GM18858 (cell line): Measurements from ENCODE around the gene DTYMK.
"Not testable (repeated sequence)": the region's sequence is repeated elsewhere in the genome, so short reads cannot be mapped to it uniquely, and the experiment has no call there.

ENCODE experiments used
- ATAC-seq: cut with Tn5 transposase; IDR thresholded peaks from one replicate; pipeline ENCODE4 v1.9.1; 2021; ENCODE audit not compliant: unreplicated experiment

The DTYMK gene

DNA sequence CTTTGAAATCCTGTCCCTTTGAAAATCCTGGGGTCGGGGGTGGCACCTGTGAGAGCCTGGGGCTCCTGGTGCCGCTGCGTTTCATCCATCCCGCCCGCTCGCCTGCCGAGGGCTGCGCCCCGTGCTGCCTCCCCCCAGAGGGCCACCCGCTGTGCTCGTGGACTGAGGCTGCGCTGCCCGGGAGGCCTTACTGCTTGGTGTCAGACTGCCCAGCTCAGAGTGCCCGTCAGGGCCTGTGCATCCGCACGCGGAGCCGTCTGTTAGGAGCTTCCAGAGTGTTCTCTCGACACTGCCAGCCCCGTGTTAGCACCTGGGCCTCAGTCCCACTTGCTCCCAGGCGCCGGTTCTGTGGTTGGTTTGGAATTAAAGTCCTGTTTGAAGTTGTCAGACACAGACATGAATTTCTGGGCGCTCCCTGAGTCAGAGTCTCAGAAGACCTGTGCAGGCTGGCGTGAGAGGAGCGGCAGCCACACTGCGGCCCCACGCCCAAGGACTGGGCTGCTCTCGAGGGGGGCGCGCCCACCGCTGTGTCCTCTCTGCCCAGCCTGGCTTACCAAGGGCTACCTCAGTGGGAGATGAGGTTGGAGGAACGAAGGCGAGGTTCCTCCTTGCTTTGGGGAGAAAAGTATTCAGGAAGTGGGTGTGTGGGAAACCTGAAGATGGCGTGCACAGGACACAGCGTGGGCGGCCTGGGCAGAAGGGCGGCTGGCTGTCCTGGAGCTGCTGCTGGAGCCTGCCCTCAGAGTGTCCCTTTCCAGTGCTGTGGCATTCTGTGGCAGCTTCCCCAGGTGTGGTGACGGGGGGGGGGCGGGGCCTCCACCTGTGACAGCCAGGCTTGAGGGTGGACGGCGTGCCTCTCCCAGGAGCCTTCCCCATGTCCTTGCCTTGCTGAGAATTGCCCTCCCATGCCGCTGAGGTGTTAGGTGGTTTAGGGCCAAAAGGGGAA lies 14.1 kb downstream of the DTYMK start:
- ATAC-seq = no peak

DNA sequence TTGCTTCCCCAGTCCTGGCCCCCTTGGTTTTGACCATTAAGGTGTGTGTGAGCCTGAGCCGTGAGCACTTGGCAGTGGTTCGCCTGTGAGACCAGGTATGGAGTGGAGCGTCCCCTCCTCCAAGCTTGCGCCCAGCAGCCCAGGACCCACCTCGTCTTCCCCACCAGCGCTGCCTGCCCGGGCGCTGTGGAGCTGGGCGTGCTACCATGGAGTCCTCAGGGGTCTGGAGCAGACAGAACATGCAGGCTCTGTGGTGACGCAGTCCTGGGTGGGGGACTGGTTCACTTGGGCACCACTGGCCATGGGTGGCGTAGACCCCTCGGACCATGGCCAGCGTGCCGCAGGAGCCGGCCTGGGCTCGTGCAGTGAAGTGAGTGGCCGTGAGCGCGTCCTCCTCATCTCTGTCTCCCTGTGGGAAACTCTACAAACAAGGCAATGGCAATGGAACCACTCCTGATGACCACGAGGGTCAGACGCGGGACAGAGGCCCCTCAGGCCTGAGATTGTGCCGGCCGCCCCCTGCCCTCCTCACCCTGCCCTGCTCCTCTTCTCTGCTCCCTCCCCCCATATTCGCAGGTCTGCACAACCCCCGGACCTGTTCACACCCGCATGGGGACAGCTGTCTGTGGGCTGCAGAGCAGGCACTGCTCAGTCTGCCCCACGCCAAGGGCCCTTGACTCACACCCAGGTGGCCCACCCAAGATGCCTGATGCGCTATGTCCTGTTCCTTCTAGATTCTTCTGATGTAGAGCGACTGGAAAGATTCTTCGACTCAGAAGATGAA lies 15.0 kb downstream of the DTYMK start:
- no peak for ATAC-seq

DNA sequence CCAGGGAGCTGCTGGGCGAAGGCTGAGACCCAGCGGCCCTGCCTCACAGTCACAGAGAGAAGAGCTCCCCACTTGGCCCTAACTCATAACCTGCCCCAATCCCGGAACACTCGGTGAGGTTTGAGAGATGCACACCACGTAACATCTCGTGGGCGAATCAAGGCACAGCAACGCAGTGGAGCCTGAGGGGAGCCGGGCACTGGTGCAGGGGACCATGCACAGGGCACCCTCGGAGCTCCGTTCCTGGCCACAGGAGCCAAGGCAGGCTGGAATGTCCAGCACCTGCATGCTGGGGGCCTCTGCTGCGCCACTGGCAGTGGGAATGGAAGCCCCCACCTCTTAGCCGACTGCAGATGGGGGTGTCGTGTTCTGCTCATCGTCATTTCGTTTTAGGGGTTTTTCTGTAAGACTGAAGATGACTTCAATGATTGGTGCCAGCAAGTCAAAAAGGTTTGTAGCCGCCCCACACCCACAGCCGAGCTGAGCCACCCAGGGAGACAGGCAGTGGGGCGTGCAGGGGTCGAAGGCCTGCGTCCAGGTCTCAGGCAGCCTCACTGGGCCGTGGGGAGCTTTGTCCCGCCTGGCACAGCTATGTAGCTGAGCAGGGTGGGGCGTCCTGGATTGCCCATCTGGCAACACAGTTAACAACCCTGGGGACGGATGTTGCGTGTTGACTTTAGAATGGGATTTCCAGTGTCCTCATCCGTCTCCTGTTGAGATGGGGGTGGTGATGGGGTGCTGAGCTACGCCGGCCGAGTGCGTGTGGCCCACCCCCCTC lies 16.1 kb downstream of the DTYMK start:
- no peak for ATAC-seq

DNA sequence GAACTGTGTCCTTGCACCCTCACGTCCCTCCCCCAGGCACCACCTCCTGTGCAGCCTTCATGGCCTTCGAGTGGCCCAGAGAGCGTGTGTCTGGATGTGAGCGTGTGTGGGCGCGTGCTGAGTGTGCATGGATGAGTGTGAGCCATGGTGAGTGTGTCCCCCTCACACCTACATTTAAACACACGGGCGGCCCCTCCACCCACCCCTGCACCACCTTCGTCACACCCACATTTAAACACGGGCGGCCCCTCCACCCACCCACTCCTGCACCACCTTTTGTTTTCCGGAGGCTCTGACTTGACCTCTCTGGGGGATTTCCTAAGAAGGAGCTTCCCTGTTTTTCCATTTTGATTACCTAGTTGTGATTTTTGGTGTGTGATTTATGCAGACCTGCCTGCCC lies 17.8 kb downstream of the DTYMK start:
- ATAC-seq = no peak

DNA sequence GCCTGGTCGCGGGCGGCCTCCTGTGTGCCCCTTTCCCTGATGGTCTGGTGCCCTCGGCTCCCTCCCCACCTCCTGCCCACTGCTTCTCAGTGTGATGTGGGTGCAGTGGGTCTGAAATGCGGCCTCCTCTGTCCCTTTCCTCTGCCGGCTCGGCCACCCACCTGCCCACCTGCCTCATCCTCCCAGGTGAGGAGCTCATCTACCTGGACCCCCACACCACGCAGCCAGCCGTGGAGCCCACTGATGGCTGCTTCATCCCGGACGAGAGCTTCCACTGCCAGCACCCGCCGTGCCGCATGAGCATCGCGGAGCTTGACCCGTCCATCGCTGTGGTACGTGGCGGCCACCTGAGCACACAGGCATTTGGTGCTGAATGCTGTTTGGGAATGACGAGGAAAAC lies 18.3 kb downstream of the DTYMK start:
- ATAC-seq = no peak

DNA sequence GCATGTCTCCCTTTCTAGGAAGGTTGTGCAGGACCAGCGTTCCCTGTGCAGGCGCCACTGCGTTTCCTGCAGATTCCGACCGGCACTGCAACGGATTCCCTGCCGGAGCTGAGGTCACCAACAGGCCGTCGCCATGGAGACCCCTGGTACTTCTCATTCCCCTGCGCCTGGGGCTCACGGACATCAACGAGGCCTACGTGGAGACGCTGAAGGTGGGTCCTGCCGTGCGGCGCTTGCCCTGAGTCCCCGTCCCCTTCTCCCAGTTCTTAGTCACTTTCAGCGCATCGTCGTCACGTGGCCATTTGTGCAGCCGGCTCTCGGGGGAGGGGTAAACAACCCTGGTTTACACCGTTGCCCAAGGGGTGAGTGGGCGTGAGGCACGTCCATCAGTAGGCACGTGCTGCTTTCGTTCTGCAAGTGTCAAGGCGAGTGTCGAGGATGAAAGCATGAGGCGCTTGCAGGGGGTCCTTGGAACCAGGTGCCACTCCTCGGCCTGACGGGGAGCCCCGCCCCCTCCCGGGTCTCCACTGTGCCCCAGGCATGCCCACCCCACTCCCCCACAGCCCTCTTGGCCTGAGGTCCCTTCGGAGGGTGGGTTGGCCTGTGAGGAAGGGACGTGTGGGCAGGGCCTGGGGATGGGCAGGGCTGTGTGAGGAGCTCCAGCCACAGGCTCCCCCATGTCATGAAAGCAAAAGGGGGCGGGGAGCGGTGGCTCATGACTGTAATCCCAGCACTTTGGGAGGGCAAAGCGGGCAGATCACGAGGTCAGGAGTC lies 19.8 kb downstream of the DTYMK start:
- ATAC-seq = no peak

DNA sequence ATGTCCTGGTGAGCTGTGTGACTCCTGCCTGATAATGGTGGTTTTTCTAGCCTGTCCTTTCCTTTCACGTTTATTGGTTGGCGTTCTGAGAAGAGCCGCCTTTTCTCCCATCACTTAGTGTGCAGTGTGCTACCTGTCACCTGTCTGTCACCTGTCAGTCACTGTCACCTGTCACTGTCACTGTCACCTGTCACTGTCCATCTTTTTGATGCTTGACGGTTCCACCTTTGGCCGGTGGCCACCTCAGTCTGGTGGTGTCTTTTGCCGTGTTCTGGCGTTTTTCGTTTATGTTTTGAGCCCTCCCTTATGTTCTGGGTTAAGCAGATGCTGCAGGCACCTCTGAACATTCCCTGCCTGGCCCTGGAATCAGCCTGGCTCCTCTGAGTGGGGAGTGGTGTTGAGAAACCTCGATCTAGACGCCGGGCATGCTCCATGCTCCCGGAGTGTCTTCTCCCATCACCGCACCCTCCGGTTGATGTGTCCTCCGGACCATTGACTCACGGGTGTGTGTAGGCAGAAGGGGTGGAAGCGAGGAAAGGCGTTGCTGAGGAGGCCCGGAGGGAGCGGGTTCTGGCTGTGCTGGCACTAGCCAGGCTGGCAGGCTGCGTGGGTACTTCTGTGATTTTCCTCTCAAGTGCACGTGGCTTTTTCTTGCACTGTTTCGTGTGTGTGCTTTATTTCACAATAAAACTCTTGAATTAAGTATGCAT lies 20.7 kb downstream of the DTYMK start:
- no peak for ATAC-seq

DNA sequence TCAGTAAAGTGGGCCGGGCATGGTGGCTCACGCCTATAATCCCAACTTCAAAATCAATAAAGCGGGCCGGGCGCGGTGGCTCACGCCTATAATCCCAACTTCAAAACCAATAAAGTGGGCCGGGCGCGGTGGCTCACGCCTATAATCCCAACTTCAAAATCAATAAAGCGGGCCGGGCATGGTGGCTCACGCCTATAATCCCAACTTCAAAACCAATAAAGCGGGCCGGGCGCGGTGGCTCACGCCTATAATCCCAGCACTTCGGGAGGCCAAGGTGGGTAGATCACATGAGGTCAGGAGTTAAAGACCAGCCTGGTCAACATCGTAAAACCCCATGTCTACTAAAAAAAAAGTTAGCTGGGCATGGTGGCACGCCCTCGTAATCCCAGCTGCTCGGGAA lies 23.9 kb downstream of the DTYMK start:
- ATAC-seq = not testable (repeated sequence)

DNA sequence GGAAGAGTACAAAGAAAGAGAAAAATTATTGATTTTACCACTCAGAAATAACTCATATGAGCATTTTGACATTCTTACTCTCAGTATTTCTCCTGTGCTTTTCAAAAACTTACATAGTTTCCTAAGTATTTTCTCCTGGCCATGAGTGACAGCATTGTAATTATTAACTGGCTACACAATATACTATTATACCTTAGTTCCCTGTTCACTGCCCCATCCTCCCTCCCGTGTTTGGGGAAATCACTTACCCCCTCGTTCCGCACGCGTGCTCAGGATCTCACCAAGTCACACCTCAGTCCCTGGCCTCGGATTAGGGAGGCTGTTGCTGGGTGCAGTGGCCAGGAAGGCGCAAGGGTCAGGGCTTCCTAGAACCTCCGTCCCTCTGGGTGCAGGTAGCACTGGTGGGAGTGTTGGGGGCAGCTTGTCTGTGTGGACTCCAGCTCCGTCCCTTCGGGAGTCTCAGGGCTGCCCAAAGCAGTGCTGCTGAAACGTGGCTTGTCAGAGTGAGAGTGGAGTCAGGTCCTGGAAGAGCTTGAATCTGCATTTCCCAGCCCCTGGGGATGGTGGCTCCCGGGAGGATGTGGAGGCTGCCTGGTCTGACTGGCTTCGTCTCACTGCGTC lies 25.9 kb downstream of the DTYMK start:
- no peak for ATAC-seq

DNA sequence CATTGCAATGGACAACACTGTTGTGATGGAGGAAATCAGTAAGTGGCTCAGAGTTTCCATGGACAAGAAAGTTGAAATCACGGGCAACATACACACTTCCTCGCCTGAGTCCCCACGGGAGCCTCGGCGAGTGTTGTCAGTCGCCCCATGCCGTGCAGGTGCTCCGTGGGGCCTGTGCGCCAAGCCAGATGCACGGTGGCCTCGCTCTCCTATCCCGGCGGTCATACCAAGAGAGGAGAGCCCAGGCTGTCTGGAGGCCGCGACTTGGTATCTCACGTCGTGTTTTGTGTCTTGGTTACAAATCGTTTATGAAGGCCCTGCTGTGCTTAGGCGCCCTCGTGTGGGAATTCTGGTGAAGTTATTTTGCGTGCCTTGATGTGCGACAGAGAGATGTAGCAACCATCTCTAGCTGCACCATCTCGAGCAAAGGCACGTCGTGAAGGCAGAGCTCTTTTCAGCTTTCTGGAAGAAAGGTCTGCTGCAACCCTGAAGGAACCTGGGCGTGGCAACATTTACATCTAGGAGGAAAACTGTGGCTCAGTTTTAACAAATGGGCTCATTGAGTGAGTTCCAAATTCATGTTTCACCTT lies 27.4 kb downstream of the DTYMK start:
- no peak for ATAC-seq

DNA sequence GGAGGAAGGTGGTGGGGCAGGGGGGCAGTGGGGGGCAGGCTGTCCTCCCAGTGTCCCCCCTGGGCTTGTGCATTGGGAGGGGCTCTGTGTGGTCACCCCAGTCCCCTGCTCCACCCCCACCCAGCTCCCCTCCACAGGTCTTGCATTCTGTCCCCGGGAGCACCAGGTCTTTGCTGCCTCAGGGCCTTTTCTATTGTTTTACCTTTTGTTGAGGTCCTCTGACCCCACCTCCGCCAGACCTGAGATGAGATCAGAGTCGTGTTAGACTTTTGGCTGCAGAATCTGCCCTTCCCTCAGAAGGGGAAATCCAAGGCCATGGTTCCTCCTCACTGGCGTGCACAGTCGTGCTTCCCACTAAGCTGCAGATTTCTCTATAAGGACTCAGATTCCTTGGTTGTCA lies 28.3 kb downstream of the DTYMK start:
- no peak for ATAC-seq

DNA sequence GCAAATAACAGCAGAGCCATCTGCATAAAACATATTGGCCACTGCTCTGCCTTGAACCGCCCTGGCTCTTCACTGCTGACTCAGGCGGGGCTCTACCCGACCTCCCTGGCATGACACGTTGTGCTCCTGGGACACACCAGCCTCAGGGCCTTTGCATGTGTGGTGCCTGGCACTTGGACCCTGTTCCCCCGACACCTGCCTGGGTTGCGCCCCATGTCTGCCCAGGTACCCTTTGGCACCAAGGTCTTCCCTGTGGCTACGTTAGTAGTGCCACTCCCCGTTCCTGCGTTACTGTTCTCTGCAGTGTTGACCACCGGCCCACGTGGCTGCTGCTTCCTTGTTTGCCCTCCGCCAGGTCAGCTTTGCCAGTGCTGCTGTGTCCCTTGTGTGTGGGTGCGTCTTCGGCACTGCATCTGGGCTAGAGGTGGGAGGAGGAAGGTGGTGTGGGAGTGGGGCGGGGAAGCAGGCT lies 28.8 kb downstream of the DTYMK start:
- no peak for ATAC-seq

DNA sequence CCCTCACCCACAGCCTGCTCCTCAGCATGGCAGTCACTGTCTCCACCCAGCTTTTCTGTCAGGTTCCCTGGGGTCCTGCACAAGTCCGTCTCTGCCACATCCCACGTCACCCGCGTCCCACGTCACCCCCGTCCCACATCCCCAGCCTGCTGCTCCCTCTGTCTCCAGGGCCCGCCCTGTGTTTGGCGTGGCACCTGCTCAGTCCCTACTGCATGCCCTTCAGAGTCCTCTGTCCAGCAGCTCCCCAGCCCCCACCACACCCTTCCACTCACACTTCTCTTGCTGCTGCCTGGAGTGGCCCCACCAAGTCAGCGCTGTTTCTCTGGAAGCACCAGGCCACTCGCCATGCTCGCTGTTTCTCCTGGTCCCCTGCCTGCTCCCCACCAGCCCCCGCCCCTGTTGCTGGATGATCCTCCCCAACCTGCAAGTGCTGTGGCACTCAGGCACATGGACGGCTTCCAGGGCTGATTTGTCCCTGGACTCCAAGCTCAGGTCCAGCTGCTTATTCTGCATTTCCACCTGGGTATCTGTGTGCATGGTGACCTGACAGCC lies 30.3 kb downstream of the DTYMK start:
- ATAC-seq = no peak

DNA sequence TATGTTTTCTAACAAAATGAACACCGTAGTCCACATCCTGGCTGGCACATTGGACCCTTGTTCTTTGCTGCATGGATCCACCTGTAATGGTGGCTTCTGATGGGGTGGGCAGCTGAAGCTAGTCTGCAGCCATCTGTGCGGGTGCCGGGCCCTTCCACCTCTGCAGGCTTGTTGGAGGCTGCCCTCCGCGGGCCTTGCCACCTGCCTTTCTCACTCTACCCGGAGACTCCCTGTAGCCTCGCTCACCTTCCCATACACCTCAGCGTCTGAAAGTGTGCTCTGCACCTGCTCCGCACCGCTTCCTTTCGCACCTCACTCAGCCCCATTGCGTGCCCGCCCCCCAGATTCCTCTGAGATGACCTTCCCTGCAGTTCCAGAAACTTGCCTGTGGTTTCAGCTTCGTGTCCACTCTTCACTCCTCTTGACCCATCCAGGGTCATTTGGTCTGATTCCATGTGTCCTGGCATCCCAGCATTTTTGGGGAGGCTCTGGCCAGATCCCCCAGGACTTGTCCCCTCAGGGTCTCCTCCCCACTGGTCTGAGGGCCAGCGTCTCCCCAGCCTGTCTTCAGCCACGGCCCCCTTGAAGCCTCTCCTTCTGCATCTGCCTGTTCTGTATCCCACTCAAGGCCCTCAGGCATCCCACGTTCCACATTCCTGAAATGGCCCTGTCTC lies 31.0 kb downstream of the DTYMK start:
- ATAC-seq = no peak

DNA sequence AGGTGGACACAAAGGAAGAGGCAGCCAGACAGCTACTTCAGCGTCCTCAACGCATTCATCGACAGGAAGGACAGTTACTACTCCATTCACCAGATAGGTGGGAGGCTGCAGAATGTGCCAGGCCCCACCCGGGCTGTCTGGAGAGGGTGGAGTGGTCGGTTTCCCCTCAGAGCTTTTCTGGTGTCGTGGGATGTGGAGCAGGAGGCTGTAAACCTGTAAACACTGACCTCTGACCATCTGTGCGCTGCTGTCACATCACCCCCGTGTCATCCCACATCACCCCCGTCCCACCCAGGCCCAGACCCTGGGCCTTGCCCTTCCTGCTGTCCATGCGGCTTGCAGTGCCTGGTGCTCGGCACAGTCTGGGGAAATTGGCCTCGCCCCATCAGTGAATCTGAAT lies 32.1 kb downstream of the DTYMK start:
- ATAC-seq = no peak

DNA sequence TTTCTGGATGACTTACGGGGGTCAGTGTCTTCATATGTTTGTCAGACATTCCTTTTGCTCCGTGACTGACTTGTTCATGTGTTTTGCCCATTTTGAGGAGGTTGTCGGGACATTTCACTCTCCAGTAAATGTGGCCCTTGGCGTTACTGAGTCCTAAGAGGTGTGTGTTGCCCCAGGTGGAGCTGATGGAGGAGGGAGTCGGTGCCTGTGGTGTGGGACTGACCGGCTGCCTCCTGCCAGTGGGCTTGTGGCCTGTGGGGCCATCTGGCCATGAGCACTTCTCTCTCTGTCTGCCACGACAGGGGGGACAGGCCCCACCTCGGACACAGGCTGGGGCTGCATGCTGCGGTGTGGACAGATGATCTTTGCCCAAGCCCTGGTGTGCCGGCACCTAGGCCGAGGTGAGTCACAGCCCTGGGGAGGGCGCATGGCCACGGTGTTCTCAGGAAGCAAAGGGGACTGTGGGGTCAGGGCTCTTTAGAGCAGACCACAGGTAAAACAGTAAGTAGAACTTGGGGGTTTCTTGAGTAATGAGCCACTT lies 33.3 kb downstream of the DTYMK start:
- ATAC-seq = no peak

DNA sequence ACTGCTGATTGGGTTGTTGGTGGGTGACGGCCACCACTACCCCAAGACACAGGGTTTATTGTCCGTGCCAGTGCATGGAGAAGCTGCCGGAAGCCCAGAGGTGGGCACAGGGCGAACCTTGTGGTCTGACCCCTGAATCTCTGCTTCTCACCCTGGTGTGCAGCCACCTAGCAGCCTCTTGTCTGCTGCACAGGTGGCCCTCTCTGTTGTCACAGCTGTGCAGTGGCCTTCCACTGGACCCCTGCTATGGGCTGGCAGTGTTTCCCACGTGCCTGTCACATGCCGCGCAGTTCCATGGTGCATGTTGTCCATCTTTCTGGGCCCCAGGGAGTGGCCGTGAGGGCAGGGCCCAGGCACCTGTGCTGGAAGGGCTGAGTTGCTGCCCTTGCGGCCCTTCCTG lies 33.9 kb downstream of the DTYMK start:
- no peak for ATAC-seq

DNA sequence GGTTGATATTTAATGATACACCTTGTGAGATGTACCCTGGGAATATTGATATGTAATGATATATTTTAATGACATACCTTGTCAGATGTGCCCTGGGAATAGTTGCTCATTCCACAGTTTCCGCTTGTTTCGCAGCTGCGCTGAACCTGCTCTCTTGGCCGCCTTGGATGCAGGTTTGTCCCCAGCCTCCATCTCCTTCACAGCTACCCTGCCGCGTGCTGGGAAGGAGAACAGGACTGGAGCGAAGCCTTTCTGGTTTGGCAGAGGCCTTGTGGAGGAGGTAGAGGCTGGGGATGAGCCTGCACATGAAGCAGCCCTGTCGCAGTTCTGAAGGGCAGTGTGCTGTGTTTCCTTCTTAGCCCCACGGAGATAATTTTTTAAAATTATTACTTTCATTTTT lies 34.5 kb downstream of the DTYMK start:
- no peak for ATAC-seq
